ENCODE results near the gene SNX19.

- TF ChIP-seq CTCF (IDR thresholded peaks at IDR 0.05), result no peak
- TF ChIP-seq POLR2AphosphoS5 (IDR thresholded peaks at IDR 0.05; ENCODE audit: low read depth, low read length), result no peak
- TF ChIP-seq GABPA (IDR thresholded peaks at IDR 0.05; ENCODE audit: low read depth), result no peak
- TF ChIP-seq RAD21 (IDR thresholded peaks at IDR 0.05; ENCODE audit: low read length), result no peak
- no peak for TF ChIP-seq CHD2 (IDR thresholded peaks at IDR 0.05; ENCODE audit: low read length, partially characterized antibody)
- no peak for TF ChIP-seq TAF1 (IDR thresholded peaks at IDR 0.05; ENCODE audit: borderline replicate concordance, low read depth, low read length)
- TF ChIP-seq USF2 (IDR thresholded peaks at IDR 0.05; ENCODE audit: borderline replicate concordance, low read depth, low read length), result no peak
- TF ChIP-seq, protein P1, sequence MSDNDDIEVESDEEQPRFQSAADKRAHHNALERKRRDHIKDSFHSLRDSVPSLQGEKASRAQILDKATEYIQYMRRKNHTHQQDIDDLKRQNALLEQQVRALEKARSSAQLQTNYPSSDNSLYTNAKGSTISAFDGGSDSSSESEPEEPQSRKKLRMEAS (IDR thresholded peaks at IDR 0.05; ENCODE audit: low read depth), result no peak
- no peak for TF ChIP-seq GATA2 (CRISPR knock-in tag; IDR thresholded peaks at IDR 0.05)
Measured at GRCh38 chr11:130850185-130850944, 65.9 kb downstream of the SNX19 start.

All from SK-N-SH (cell line).